ENCODE measurements around the gene SETBP1.

SETBP1 gene

GRCh38 chr18:44766450-44766849 lies 85.8 kb downstream of the SETBP1 start:
- Mint-ChIP-seq H3K27me3 (peaks cover 12% of the 10 kb centered on the region), H3K4me3 (no peak overlapping the region), H3K4me1 (ENCODE audit: low read depth) (peaks cover 19% of the 10 kb centered on the region), H3K9me3 (peaks cover 4% of the 10 kb centered on the region), H3K36me3 (ENCODE audit: low read depth) (peaks cover 9% of the 10 kb centered on the region), H3K27ac (no peak overlapping the region)

- Mint-ChIP-seq H3K27ac (no peak overlapping the region), H3K4me1 (ENCODE audit: low read depth) (peaks cover 19% of the 10 kb centered on the region), H3K4me3 (no peak overlapping the region), H3K9me3 (no peaks in the 10 kb centered on the region), H3K27me3 (peaks cover 12% of the 10 kb centered on the region), H3K36me3 (ENCODE audit: low read depth) (peaks cover 4% of the 10 kb centered on the region)
Observed at GRCh38 chr18:44767807-44768206, 87.1 kb downstream of the SETBP1 start.

GRCh38 chr18:44770641-44771040 lies 90.0 kb downstream of the SETBP1 start:
- no peak overlapping the region for H3K27ac Mint-ChIP-seq
- peaks cover 16% of the 10 kb centered on the region for H3K27me3 Mint-ChIP-seq
- peaks cover 3% of the 10 kb centered on the region for H3K9me3 Mint-ChIP-seq
- no peak overlapping the region for H3K4me3 Mint-ChIP-seq
- H3K4me1 Mint-ChIP-seq (ENCODE audit: low read depth) = peaks cover 35% of the 10 kb centered on the region
- H3K36me3 Mint-ChIP-seq (ENCODE audit: low read depth) = peaks cover 4% of the 10 kb centered on the region

- H3K4me3 Mint-ChIP-seq = no peak overlapping the region
- H3K9me3 Mint-ChIP-seq = peaks cover 3% of the 10 kb centered on the region
- H3K36me3 Mint-ChIP-seq (ENCODE audit: low read depth) = peaks cover 4% of the 10 kb centered on the region
- peaks cover 11% of the 10 kb centered on the region for H3K27me3 Mint-ChIP-seq
- H3K4me1 Mint-ChIP-seq (ENCODE audit: low read depth) = peaks cover 35% of the 10 kb centered on the region
- H3K27ac Mint-ChIP-seq = no peak overlapping the region
Observed at GRCh38 chr18:44771572-44771955, 90.9 kb downstream of the SETBP1 start.

- Mint-ChIP-seq H3K4me3 (no peak overlapping the region), H3K9me3 (peaks cover 3% of the 10 kb centered on the region), H3K27ac (no peak overlapping the region), H3K4me1 (ENCODE audit: low read depth) (peaks cover 36% of the 10 kb centered on the region), H3K36me3 (ENCODE audit: low read depth) (peaks cover 4% of the 10 kb centered on the region), H3K27me3 (peaks cover 11% of the 10 kb centered on the region)
Observed at GRCh38 chr18:44771956-44772917, 91.5 kb downstream of the SETBP1 start.

- Mint-ChIP-seq H3K36me3 (ENCODE audit: low read depth) (peaks cover 3% of the 10 kb centered on the region), H3K4me3 (no peak overlapping the region), H3K4me1 (ENCODE audit: low read depth) (peaks cover 37% of the 10 kb centered on the region), H3K27ac (no peak overlapping the region), H3K27me3 (peaks cover 7% of the 10 kb centered on the region), H3K9me3 (peaks cover 3% of the 10 kb centered on the region)
Observed at GRCh38 chr18:44773640-44774155, 93.0 kb downstream of the SETBP1 start.

- Mint-ChIP-seq H3K36me3 (ENCODE audit: low read depth) (no peaks in the 10 kb centered on the region), H3K27ac (no peak overlapping the region), H3K4me3 (no peak overlapping the region), H3K4me1 (ENCODE audit: low read depth) (peaks cover 35% of the 10 kb centered on the region), H3K9me3 (peaks cover 3% of the 10 kb centered on the region), H3K27me3 (peaks cover 4% of the 10 kb centered on the region)
Observed at GRCh38 chr18:44774191-44774590, 93.5 kb downstream of the SETBP1 start.

- H3K9me3 Mint-ChIP-seq = peaks cover 3% of the 10 kb centered on the region
- no peak overlapping the region for H3K4me3 Mint-ChIP-seq
- peaks cover 19% of the 10 kb centered on the region for H3K4me1 Mint-ChIP-seq (ENCODE audit: low read depth)
- peaks cover 4% of the 10 kb centered on the region for H3K27me3 Mint-ChIP-seq
- no peaks in the 10 kb centered on the region for H3K36me3 Mint-ChIP-seq (ENCODE audit: low read depth)
- H3K27ac Mint-ChIP-seq = no peak overlapping the region
Observed at GRCh38 chr18:44777457-44778192, 96.9 kb downstream of the SETBP1 start.

GRCh38 chr18:44778788-44779187 lies 98.1 kb downstream of the SETBP1 start:
- H3K9me3 Mint-ChIP-seq = peaks cover 3% of the 10 kb centered on the region
- peaks cover 3% of the 10 kb centered on the region for H3K27me3 Mint-ChIP-seq
- peaks cover 11% of the 10 kb centered on the region for H3K4me1 Mint-ChIP-seq (ENCODE audit: low read depth)
- no peaks in the 10 kb centered on the region for H3K36me3 Mint-ChIP-seq (ENCODE audit: low read depth)
- H3K4me3 Mint-ChIP-seq = no peak overlapping the region
- H3K27ac Mint-ChIP-seq = no peak overlapping the region

GRCh38 chr18:44779753-44780292 lies 99.1 kb downstream of the SETBP1 start:
- H3K4me3 Mint-ChIP-seq = no peak overlapping the region
- no peaks in the 10 kb centered on the region for H3K27me3 Mint-ChIP-seq
- peaks cover 6% of the 10 kb centered on the region for H3K4me1 Mint-ChIP-seq (ENCODE audit: low read depth)
- H3K27ac Mint-ChIP-seq = no peak overlapping the region
- H3K9me3 Mint-ChIP-seq = no peaks in the 10 kb centered on the region
- no peaks in the 10 kb centered on the region for H3K36me3 Mint-ChIP-seq (ENCODE audit: low read depth)

GRCh38 chr18:44781886-44782285 lies 101.2 kb downstream of the SETBP1 start:
- H3K27me3 Mint-ChIP-seq = peaks cover 3% of the 10 kb centered on the region
- H3K4me1 Mint-ChIP-seq (ENCODE audit: low read depth) = peaks cover 15% of the 10 kb centered on the region
- H3K27ac Mint-ChIP-seq = no peak overlapping the region
- no peaks in the 10 kb centered on the region for H3K9me3 Mint-ChIP-seq
- H3K4me3 Mint-ChIP-seq = no peak overlapping the region
- no peaks in the 10 kb centered on the region for H3K36me3 Mint-ChIP-seq (ENCODE audit: low read depth)

- H3K27me3 Mint-ChIP-seq = peaks cover 4% of the 10 kb centered on the region
- no peak overlapping the region for H3K27ac Mint-ChIP-seq
- H3K4me3 Mint-ChIP-seq = no peak overlapping the region
- no peaks in the 10 kb centered on the region for H3K9me3 Mint-ChIP-seq
- H3K36me3 Mint-ChIP-seq (ENCODE audit: low read depth) = no peaks in the 10 kb centered on the region
- peaks cover 16% of the 10 kb centered on the region for H3K4me1 Mint-ChIP-seq (ENCODE audit: low read depth)
Observed at GRCh38 chr18:44782617-44783016, 101.9 kb downstream of the SETBP1 start.

- Mint-ChIP-seq H3K4me3 (no peak overlapping the region), H3K36me3 (ENCODE audit: low read depth) (no peaks in the 10 kb centered on the region), H3K27ac (no peak overlapping the region), H3K9me3 (no peaks in the 10 kb centered on the region), H3K27me3 (peaks cover 8% of the 10 kb centered on the region), H3K4me1 (ENCODE audit: low read depth) (peaks cover 16% of the 10 kb centered on the region)
Observed at GRCh38 chr18:44783371-44783770, 102.7 kb downstream of the SETBP1 start.

GRCh38 chr18:44786257-44786656 lies 105.6 kb downstream of the SETBP1 start:
- Mint-ChIP-seq H3K36me3 (ENCODE audit: low read depth) (no peaks in the 10 kb centered on the region), H3K27me3 (peaks cover 18% of the 10 kb centered on the region), H3K27ac (no peak overlapping the region), H3K4me3 (peak overlapping the region; percentile 60), H3K4me1 (ENCODE audit: low read depth) (peaks cover 21% of the 10 kb centered on the region), H3K9me3 (no peaks in the 10 kb centered on the region)

- Mint-ChIP-seq H3K4me3 (peak overlapping the region; percentile 60), H3K9me3 (no peaks in the 10 kb centered on the region), H3K4me1 (ENCODE audit: low read depth) (peaks cover 24% of the 10 kb centered on the region), H3K27ac (peak overlapping the region; percentile 41), H3K36me3 (ENCODE audit: low read depth) (no peaks in the 10 kb centered on the region), H3K27me3 (peaks cover 18% of the 10 kb centered on the region)
Observed at GRCh38 chr18:44786688-44787087, 106.0 kb downstream of the SETBP1 start.
